Mesendoderm (in vitro differentiated cells): ENCODE measurements around the gene PRSS38.

ENCODE experiments used
- DNase-seq: peaks from one replicate; pipeline ENCODE4 v3.0.0; 2013
- H2AK5ac ChIP-seq: 2 replicates; pipeline ENCODE4 v1.6.1; 2013; ENCODE audit warnings: low read length, inconsistent platforms
- H2BK120ac ChIP-seq: 2 replicates; pipeline ENCODE4 v1.6.1; 2013; ENCODE audit warnings: low read depth, mild to moderate bottlenecking, low read length, moderate library complexity, mixed read lengths
- H2BK15ac ChIP-seq: replicated peaks from 2 replicates; pipeline ENCODE4 v1.6.1; 2013; ENCODE audit warnings: low read depth, mild to moderate bottlenecking, moderate library complexity
- H2BK5ac ChIP-seq: 2 replicates; pipeline ENCODE4 v1.6.1; 2013; ENCODE audit warnings: low read length, inconsistent platforms
- H3K18ac ChIP-seq: 2 replicates; pipeline ENCODE4 v1.6.1; 2013; ENCODE audit warnings: mild to moderate bottlenecking, low read length, mixed read lengths
- H3K23ac ChIP-seq: one replicate; pipeline ENCODE4 v1.6.1; 2013; ENCODE audit warnings: low read length
- H3K27ac ChIP-seq: 2 replicates; pipeline ENCODE4 v1.5.1; 2013; ENCODE audit warnings: low read depth, mild to moderate bottlenecking, inconsistent platforms, low read length, moderate library complexity
- H3K27me3 ChIP-seq: 2 replicates; pipeline ENCODE4 v1.6.1; 2013; ENCODE audit warnings: low read length, control low read depth, mild to moderate bottlenecking, inconsistent platforms; ENCODE audit not compliant: insufficient read depth, poor library complexity
- H3K36me3 ChIP-seq: 2 replicates; pipeline ENCODE4 v1.6.1; 2013; ENCODE audit warnings: low read length, inconsistent platforms; ENCODE audit not compliant: control insufficient read depth, insufficient read depth
- H3K4ac ChIP-seq: one replicate; pipeline ENCODE4 v1.6.1; 2013; ENCODE audit warnings: low read depth, mild to moderate bottlenecking, low read length, moderate library complexity
- H3K4me1 ChIP-seq: 2 replicates; pipeline ENCODE4 v1.6.1; 2013; ENCODE audit warnings: low read depth, low read length, inconsistent platforms; ENCODE audit not compliant: control insufficient read depth
- H3K4me2 ChIP-seq: 2 replicates; pipeline ENCODE4 v1.6.1; 2013; ENCODE audit warnings: low read length
- H3K4me3 ChIP-seq: 2 replicates; pipeline ENCODE4 v1.5.1; 2013; ENCODE audit warnings: mild to moderate bottlenecking, low read length
- H3K56ac ChIP-seq: one replicate; pipeline ENCODE4 v1.6.1; 2013; ENCODE audit warnings: low read length
- H3K79me1 ChIP-seq: 2 replicates; pipeline ENCODE4 v1.6.1; 2013; ENCODE audit warnings: low read length, inconsistent platforms
- H3K79me2 ChIP-seq: 2 replicates; pipeline ENCODE4 v1.6.1; 2013; ENCODE audit warnings: mild to moderate bottlenecking, low read length; ENCODE audit not compliant: control insufficient read depth, insufficient read depth
- H3K9ac ChIP-seq: 2 replicates; pipeline ENCODE4 v1.6.1; 2013; ENCODE audit warnings: low read length, inconsistent platforms
- H4K5ac ChIP-seq: one replicate; pipeline ENCODE4 v1.6.1; 2013; ENCODE audit warnings: low read length
- H4K8ac ChIP-seq: one replicate; pipeline ENCODE4 v1.6.1; 2013; ENCODE audit warnings: low read depth, mild to moderate bottlenecking, control low read depth, low read length, moderate library complexity
- WGBS: extraction: QIAGEN DNeasy Blood & Tissue Kit; methylation state at CpG from one replicate; pipeline ENCODE4 v1.1.7; 2013; ENCODE audit warnings: low lambda C conversion rate, missing lambda C conversion rate; ENCODE audit not compliant: insufficient coverage; ENCODE audit errors: extremely low coverage; 5-methylcytosine and 5-hydroxymethylcytosine counted together

Gene PRSS38

GRCh38 chr1:227790868-227791267 is 24.6 kb upstream of the PRSS38 start:
- no peaks in the 10 kb centered on the region for H3K79me1 ChIP-seq
- H2BK120ac ChIP-seq, result no peak overlapping the region
- H3K4me3 ChIP-seq, result no peak overlapping the region
- H2BK5ac ChIP-seq, result no peak overlapping the region
- DNase-seq, result no peak
- no peak overlapping the region for H3K9ac ChIP-seq
- no peak overlapping the region for H4K8ac ChIP-seq
- H2AK5ac ChIP-seq, result no peak overlapping the region
- no peak overlapping the region for H3K23ac ChIP-seq
- H2BK15ac ChIP-seq, result no peak overlapping the region
- H3K56ac ChIP-seq, result no peak overlapping the region
- no peaks in the 10 kb centered on the region for H3K4me1 ChIP-seq
- H3K36me3 ChIP-seq, result no peaks in the 10 kb centered on the region
- H3K18ac ChIP-seq, result no peak overlapping the region
- H3K27me3 ChIP-seq, result no peaks in the 10 kb centered on the region
- no peak overlapping the region for H3K4ac ChIP-seq
- no peak overlapping the region for H4K5ac ChIP-seq
- no CpG with 5 or more reads among the region's 4 CpGs for WGBS
- H3K4me2 ChIP-seq, result no peak overlapping the region
- H3K27ac ChIP-seq, result no peak overlapping the region
- no peaks in the 10 kb centered on the region for H3K79me2 ChIP-seq

GRCh38 chr1:227791425-227792143 is 23.9 kb upstream of the PRSS38 start:
- H3K4ac ChIP-seq, result no peak overlapping the region
- no peaks in the 10 kb centered on the region for H3K27me3 ChIP-seq
- no peak overlapping the region for H3K18ac ChIP-seq
- no peak overlapping the region for H4K5ac ChIP-seq
- no peaks in the 10 kb centered on the region for H3K4me1 ChIP-seq
- DNase-seq, result no peak
- H3K36me3 ChIP-seq, result no peaks in the 10 kb centered on the region
- no peak overlapping the region for H3K56ac ChIP-seq
- H2AK5ac ChIP-seq, result no peak overlapping the region
- H2BK15ac ChIP-seq, result no peak overlapping the region
- H3K79me2 ChIP-seq, result no peaks in the 10 kb centered on the region
- no peaks in the 10 kb centered on the region for H3K79me1 ChIP-seq
- no peak overlapping the region for H3K27ac ChIP-seq
- H3K4me3 ChIP-seq, result no peak overlapping the region
- no peak overlapping the region for H3K23ac ChIP-seq
- no peak overlapping the region for H3K9ac ChIP-seq
- WGBS, result no CpG with 5 or more reads among the region's 6 CpGs
- no peak overlapping the region for H2BK5ac ChIP-seq
- no peak overlapping the region for H3K4me2 ChIP-seq
- H2BK120ac ChIP-seq, result no peak overlapping the region
- no peak overlapping the region for H4K8ac ChIP-seq

- no peaks in the 10 kb centered on the region for H3K79me1 ChIP-seq
- H3K9ac ChIP-seq, result no peak overlapping the region
- no peak overlapping the region for H3K27ac ChIP-seq
- no peak overlapping the region for H3K4me3 ChIP-seq
- WGBS, result no CpG with 5 or more reads among the region's 19 CpGs
- DNase-seq, result peak; percentile 15
- no peak overlapping the region for H2BK120ac ChIP-seq
- no peak overlapping the region for H3K23ac ChIP-seq
- no peak overlapping the region for H2BK15ac ChIP-seq
- no peak overlapping the region for H2AK5ac ChIP-seq
- H4K8ac ChIP-seq, result no peak overlapping the region
- no peak overlapping the region for H3K18ac ChIP-seq
- H3K56ac ChIP-seq, result no peak overlapping the region
- no peaks in the 10 kb centered on the region for H3K27me3 ChIP-seq
- H2BK5ac ChIP-seq, result no peak overlapping the region
- H4K5ac ChIP-seq, result no peak overlapping the region
- no peaks in the 10 kb centered on the region for H3K4me1 ChIP-seq
- no peaks in the 10 kb centered on the region for H3K79me2 ChIP-seq
- no peaks in the 10 kb centered on the region for H3K36me3 ChIP-seq
- H3K4me2 ChIP-seq, result no peak overlapping the region
- H3K4ac ChIP-seq, result no peak overlapping the region
Measured at GRCh38 chr1:227792216-227793078, 23.0 kb upstream of the PRSS38 start.

GRCh38 chr1:227793079-227793947 is 22.2 kb upstream of the PRSS38 start:
- H2AK5ac ChIP-seq, result no peak overlapping the region
- no peak overlapping the region for H3K4ac ChIP-seq
- H3K36me3 ChIP-seq, result no peaks in the 10 kb centered on the region
- H3K27me3 ChIP-seq, result no peaks in the 10 kb centered on the region
- no peak overlapping the region for H3K4me3 ChIP-seq
- H3K56ac ChIP-seq, result peak overlapping the region; percentile 62
- H3K4me2 ChIP-seq, result no peak overlapping the region
- H3K18ac ChIP-seq, result no peak overlapping the region
- no peak overlapping the region for H3K23ac ChIP-seq
- H4K5ac ChIP-seq, result no peak overlapping the region
- H2BK15ac ChIP-seq, result no peak overlapping the region
- no peaks in the 10 kb centered on the region for H3K79me1 ChIP-seq
- no peak for DNase-seq
- WGBS, result no CpG with 5 or more reads among the region's 10 CpGs
- no peak overlapping the region for H4K8ac ChIP-seq
- H2BK120ac ChIP-seq, result no peak overlapping the region
- no peak overlapping the region for H2BK5ac ChIP-seq
- no peak overlapping the region for H3K9ac ChIP-seq
- H3K27ac ChIP-seq, result no peak overlapping the region
- H3K79me2 ChIP-seq, result no peaks in the 10 kb centered on the region
- H3K4me1 ChIP-seq, result no peaks in the 10 kb centered on the region

GRCh38 chr1:227793948-227794816 is 21.3 kb upstream of the PRSS38 start:
- Histone ChIP-seq H3K4ac (no peak overlapping the region), H3K56ac (peak overlapping the region; percentile 17), H3K4me1 (no peaks in the 10 kb centered on the region), H3K27me3 (no peaks in the 10 kb centered on the region), H2BK5ac (no peak overlapping the region), H2BK120ac (no peak overlapping the region), H4K5ac (no peak overlapping the region), H3K4me3 (no peak overlapping the region), H3K27ac (no peak overlapping the region), H3K4me2 (no peak overlapping the region), H3K9ac (no peak overlapping the region), H2BK15ac (no peak overlapping the region), H3K23ac (no peak overlapping the region), H3K36me3 (no peaks in the 10 kb centered on the region), H3K79me1 (no peaks in the 10 kb centered on the region), H2AK5ac (peak overlapping the region; percentile 90), H3K79me2 (no peaks in the 10 kb centered on the region), H3K18ac (no peak overlapping the region), H4K8ac (no peak overlapping the region)
- WGBS, result no CpG with 5 or more reads among the region's 12 CpGs
- peak; percentile 90 for DNase-seq
